SH-SY5Y (cell line): ENCODE data around the gene PNRC2.

ENCODE experiments used
- GATA2 ChIP-seq: IDR thresholded peaks from 2 replicates; pipeline ENCODE4 v1.6.1; 2011; ENCODE audit warnings: mild to moderate bottlenecking, low read depth, low read length
- GATA3 ChIP-seq: IDR thresholded peaks from 2 replicates; pipeline ENCODE4 v1.6.1; 2011; ENCODE audit warnings: low read depth, mild to moderate bottlenecking, low read length, moderate library complexity

DNA sequence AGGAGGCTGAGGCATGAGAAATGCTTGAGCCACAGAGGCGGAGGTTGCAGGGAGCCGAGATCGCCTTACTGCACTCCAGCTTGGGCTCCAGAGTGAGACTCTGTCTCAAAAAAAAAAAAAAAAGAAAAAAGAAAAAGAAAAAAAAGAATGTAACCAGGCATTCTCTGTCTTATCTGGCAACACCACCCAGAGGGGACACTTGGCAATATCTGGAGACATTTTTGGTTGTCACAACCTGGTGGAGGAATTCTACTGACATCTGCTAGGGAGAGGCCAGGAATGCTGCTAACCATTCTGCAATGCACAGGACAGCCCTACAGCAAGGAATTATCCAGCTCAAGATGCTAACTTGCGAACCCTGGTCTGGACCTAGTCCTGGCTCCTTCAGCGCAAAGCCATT, 44.2 kb upstream of the PNRC2 start:
- TF ChIP-seq GATA2 = no peak
- no peak for TF ChIP-seq GATA3
